Measurements from ENCODE around the gene PDZRN3.

The PDZRN3 gene

DNA sequence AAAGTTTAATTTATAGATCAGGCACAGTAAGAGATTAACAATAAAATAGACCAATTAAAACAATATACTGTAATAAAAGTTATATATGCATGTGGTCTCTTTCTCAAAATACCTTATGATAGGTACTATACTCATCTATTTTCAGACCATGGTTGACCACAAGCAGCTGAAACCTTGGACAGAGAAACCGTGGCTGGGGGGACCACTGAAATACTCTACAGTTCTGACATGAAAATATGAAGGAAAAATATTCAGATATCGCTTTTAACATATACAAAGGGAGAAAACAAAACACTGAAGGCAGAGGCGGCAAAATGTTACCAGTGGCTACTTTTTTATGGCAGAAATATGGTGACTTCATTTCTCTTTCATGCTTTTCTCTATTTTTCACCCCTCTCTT lies 114.0 kb downstream of the PDZRN3 start:
- TF ChIP-seq, protein P1, sequence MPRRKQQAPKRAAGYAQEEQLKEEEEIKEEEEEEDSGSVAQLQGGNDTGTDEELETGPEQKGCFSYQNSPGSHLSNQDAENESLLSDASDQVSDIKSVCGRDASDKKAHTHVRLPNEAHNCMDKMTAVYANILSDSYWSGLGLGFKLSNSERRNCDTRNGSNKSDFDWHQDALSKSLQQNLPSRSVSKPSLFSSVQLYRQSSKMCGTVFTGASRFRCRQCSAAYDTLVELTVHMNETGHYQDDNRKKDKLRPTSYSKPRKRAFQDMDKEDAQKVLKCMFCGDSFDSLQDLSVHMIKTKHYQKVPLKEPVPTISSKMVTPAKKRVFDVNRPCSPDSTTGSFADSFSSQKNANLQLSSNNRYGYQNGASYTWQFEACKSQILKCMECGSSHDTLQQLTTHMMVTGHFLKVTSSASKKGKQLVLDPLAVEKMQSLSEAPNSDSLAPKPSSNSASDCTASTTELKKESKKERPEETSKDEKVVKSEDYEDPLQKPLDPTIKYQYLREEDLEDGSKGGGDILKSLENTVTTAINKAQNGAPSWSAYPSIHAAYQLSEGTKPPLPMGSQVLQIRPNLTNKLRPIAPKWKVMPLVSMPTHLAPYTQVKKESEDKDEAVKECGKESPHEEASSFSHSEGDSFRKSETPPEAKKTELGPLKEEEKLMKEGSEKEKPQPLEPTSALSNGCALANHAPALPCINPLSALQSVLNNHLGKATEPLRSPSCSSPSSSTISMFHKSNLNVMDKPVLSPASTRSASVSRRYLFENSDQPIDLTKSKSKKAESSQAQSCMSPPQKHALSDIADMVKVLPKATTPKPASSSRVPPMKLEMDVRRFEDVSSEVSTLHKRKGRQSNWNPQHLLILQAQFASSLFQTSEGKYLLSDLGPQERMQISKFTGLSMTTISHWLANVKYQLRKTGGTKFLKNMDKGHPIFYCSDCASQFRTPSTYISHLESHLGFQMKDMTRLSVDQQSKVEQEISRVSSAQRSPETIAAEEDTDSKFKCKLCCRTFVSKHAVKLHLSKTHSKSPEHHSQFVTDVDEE (CRISPR knock-in tag; IDR thresholded peaks at IDR 0.05): no peak
- TF ChIP-seq ZFP3 (CRISPR knock-in tag; IDR thresholded peaks at IDR 0.05): no peak
- TF ChIP-seq ARNTL (CRISPR knock-in tag; IDR thresholded peaks at IDR 0.05; ENCODE audit: borderline replicate concordance, low read depth): no peak
- no peak for TF ChIP-seq SNAI2 (CRISPR knock-in tag; IDR thresholded peaks at IDR 0.05)
- no peak for TF ChIP-seq GLIS3 (CRISPR knock-in tag; IDR thresholded peaks at IDR 0.05)
- TF ChIP-seq PPARA (CRISPR knock-in tag; IDR thresholded peaks at IDR 0.05; ENCODE audit: borderline replicate concordance): no peak
- TF ChIP-seq TOX (CRISPR knock-in tag; IDR thresholded peaks at IDR 0.05; ENCODE audit: borderline replicate concordance): no peak
- TF ChIP-seq, protein P2, sequence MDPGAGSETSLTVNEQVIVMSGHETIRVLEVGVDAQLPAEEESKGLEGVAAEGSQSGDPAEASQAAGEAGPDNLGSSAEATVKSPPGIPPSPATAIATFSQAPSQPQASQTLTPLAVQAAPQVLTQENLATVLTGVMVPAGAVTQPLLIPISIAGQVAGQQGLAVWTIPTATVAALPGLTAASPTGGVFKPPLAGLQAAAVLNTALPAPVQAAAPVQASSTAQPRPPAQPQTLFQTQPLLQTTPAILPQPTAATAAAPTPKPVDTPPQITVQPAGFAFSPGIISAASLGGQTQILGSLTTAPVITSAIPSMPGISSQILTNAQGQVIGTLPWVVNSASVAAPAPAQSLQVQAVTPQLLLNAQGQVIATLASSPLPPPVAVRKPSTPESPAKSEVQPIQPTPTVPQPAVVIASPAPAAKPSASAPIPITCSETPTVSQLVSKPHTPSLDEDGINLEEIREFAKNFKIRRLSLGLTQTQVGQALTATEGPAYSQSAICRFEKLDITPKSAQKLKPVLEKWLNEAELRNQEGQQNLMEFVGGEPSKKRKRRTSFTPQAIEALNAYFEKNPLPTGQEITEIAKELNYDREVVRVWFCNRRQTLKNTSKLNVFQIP (CRISPR knock-in tag; IDR thresholded peaks at IDR 0.05; ENCODE audit: borderline replicate concordance, low read depth): no peak
- no peak for ATAC-seq

DNA sequence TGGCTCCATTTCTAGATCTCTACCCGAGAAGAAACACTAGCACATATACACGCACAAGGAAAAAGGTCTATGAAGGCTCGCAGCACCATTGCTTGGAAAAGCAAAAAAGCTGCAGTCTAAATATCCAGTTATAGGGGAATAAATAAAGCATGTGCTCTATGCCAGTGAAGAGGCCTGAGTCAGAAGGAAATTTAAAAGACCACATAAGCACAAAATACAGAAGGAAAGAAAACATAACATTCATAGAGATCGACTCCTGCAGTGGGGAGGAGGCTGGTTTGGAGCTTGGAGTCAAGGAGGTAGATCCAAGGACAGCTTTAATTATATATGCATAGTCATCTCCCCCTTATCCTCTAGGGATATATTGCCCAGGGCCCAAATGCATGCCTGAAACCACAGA lies 114.4 kb downstream of the PDZRN3 start:
- no peak for ATAC-seq
- no peak for TF ChIP-seq PPARA (CRISPR knock-in tag; IDR thresholded peaks at IDR 0.05; ENCODE audit: borderline replicate concordance)
- TF ChIP-seq, protein P2 (CRISPR knock-in tag; IDR thresholded peaks at IDR 0.05; ENCODE audit: borderline replicate concordance, low read depth): no peak
- no peak for TF ChIP-seq TOX (CRISPR knock-in tag; IDR thresholded peaks at IDR 0.05; ENCODE audit: borderline replicate concordance)
- TF ChIP-seq, protein P1 (CRISPR knock-in tag; IDR thresholded peaks at IDR 0.05): no peak

DNA sequence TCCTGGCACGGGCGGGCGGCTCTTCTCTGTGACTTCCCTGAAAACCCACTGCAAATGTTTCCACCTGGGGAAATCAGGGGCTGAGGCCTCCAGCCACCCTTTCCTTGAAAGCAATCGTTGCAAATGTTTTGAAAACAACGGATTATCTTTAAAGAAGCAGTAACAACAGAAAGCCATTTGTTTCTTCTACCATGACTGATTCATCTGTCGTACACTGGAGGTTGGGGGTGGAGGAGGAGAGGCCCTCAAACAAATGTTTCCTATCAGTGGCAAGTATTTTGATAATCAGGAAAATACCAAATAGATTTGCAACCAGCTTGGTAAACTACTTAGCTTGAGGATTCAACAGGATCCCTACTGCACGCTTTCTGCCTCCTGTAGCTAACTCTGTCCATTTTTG lies 114.9 kb downstream of the PDZRN3 start:
- no peak for ATAC-seq
- no peak for TF ChIP-seq OSR1 (CRISPR knock-in tag; IDR thresholded peaks at IDR 0.05)
- no peak for TF ChIP-seq ESRRG (CRISPR knock-in tag; IDR thresholded peaks at IDR 0.05)
- no peak for TF ChIP-seq GLIS3 (CRISPR knock-in tag; IDR thresholded peaks at IDR 0.05)

DNA sequence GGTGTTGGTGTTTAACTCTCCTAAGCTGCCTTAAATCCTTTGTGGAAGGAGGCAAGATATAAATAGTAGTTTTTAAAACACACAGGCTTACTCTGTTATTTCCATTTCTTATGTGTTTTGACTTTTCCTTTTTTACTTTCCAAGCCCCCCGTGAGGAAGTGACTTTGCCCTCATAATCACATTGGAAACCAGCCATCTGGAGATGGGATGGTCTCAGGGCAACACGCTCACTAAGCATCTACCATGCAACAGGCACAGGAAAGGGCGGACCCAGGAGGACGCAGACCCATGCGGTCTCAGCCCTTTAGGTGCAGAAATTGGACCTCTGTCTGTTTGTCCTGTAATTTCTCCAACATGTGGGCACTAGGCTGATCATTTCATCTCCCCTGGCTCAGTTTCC lies 115.7 kb downstream of the PDZRN3 start:
- TF ChIP-seq ISL1 (CRISPR knock-in tag; IDR thresholded peaks at IDR 0.05) (no peak), ESRRG (CRISPR knock-in tag; IDR thresholded peaks at IDR 0.05) (no peak), ZC3H10 (CRISPR knock-in tag; IDR thresholded peaks at IDR 0.05) (no peak), ARNTL (CRISPR knock-in tag; IDR thresholded peaks at IDR 0.05; ENCODE audit: borderline replicate concordance, low read depth) (no peak), CSDC2 (CRISPR knock-in tag; IDR thresholded peaks at IDR 0.05) (no peak), GLIS3 (CRISPR knock-in tag; IDR thresholded peaks at IDR 0.05) (no peak), BACH2 (CRISPR knock-in tag; IDR thresholded peaks at IDR 0.05; ENCODE audit: borderline replicate concordance) (no peak)
- TF ChIP-seq, protein P3, sequence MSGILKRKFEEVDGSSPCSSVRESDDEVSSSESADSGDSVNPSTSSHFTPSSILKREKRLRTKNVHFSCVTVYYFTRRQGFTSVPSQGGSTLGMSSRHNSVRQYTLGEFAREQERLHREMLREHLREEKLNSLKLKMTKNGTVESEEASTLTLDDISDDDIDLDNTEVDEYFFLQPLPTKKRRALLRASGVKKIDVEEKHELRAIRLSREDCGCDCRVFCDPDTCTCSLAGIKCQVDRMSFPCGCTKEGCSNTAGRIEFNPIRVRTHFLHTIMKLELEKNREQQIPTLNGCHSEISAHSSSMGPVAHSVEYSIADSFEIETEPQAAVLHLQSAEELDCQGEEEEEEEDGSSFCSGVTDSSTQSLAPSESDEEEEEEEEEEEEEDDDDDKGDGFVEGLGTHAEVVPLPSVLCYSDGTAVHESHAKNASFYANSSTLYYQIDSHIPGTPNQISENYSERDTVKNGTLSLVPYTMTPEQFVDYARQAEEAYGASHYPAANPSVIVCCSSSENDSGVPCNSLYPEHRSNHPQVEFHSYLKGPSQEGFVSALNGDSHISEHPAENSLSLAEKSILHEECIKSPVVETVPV (CRISPR knock-in tag; IDR thresholded peaks at IDR 0.05): no peak

More for the DNA sequence above, 115.7 kb downstream of the PDZRN3 start:
- ATAC-seq: no peak
